K562 (cell line): Measurements from ENCODE around the gene TMTC2. TPM values are rescaled to one million over a fixed set of nuclear protein-coding genes. Genes with fewer than 3 reads are reported as not detected.

Experiments
- ATAC-seq: fragments of 200-7000 bp; cut with Tn5 transposase; 3 replicates; pipeline ENCODE4 v1.9.1; 2020; ENCODE audit warnings: moderate library complexity
- BruUV-seq: library from RNA; stranded (reverse); fragments of 400-500 nt; replicated peaks from 2 replicates; lab custom pipeline; 2021; lab: Mats Ljungman, UMichigan
- CTCF ChIA-PET: fragments of 300-600 bp; formaldehyde crosslinking; extraction: SDS; loops from one replicate; lab custom pipeline; 2021; ENCODE audit warnings: low intra/inter-chr PET ratio; lab: Yijun Ruan, JAX
- POLR2A ChIA-PET: fragments of 300-600, 350-650 bp; sonication (Branson Sonifier 250); formaldehyde crosslinking; extraction: SDS; loops from one replicate; lab custom pipeline; 2021; ENCODE audit warnings: antibody characterized with exemption, inconsistent platforms; lab: Yijun Ruan, JAX
- DNase-seq, 4 experiments: peaks; one replicate each; pipeline versions ENCODE4 v3.0.0 to v3.0.0-alpha.2; 2011 to 2018; ENCODE audit warnings: low spot score in 3 of 4, mixed read lengths in 3 of 4; ENCODE audit errors: extremely low read depth in 1 of 4
- FAIRE-seq: peaks from 2 replicates; lab custom pipeline; 2011; peaks lifted over from hg19 to GRCh38; lab: Jason Lieb, UNC
- H2AFZ ChIP-seq: 2 replicates; pipeline ENCODE4 v1.6.0; 2011; ENCODE audit warnings: low read depth, low read length, control low read depth, inconsistent platforms
- H3K27ac ChIP-seq: fragments of 200-600 bp; 3 replicates; pipeline ENCODE4 v1.8.0; 2011; ENCODE audit warnings: low read depth, mild to moderate bottlenecking, control low read depth, inconsistent platforms, low read length, moderate library complexity, mixed read lengths; ENCODE audit errors: extremely low read depth
- H3K27me3 ChIP-seq, 2 experiments: fragments of 300-600 bp in 1 of 2; 2 replicates in 1 of 2; 3 replicates in 1 of 2; pipeline versions ENCODE4 v1.6.0 to v1.8.0; 2011; ENCODE audit warnings: inconsistent platforms in 2 of 2, low read length in 2 of 2, mild to moderate bottlenecking in 1 of 2, mixed read lengths in 1 of 2, moderate library complexity in 1 of 2; ENCODE audit not compliant: control insufficient read depth in 2 of 2, insufficient read depth in 2 of 2
- H3K36me3 ChIP-seq: fragments of 300-600 bp; 3 replicates; pipeline ENCODE4 v1.8.0; 2011; ENCODE audit warnings: mild to moderate bottlenecking, low read length, inconsistent platforms; ENCODE audit not compliant: control insufficient read depth, insufficient read depth
- H3K4me1 ChIP-seq, 2 experiments: fragments of 200-600 bp in 1 of 2; replicated peaks in 1 of 2; 2 replicates in 1 of 2; 3 replicates in 1 of 2; pipeline versions ENCODE4 v1.5.1 to v1.8.0; 2011; ENCODE audit warnings: inconsistent platforms in 2 of 2, low read length in 2 of 2, mild to moderate bottlenecking in 1 of 2, mixed read lengths in 1 of 2, moderate library complexity in 1 of 2; ENCODE audit not compliant: control insufficient read depth in 2 of 2, insufficient read depth in 2 of 2
- H3K4me2 ChIP-seq: 2 replicates; pipeline ENCODE4 v1.6.1; 2011; ENCODE audit warnings: low read length, control low read depth, inconsistent platforms, mixed read lengths; ENCODE audit not compliant: insufficient read depth
- H3K4me3 ChIP-seq: fragments of 200-600 bp; sonication (generic), shearing (Covaris generic); 2 replicates; pipeline ENCODE4 v1.5.1; 2016; ENCODE audit warnings: control low read depth, inconsistent platforms
- H3K79me2 ChIP-seq: fragments of 200-600 bp; 3 replicates; pipeline ENCODE4 v1.8.0; 2011; ENCODE audit warnings: low read length, inconsistent platforms; ENCODE audit not compliant: control insufficient read depth, insufficient read depth
- H3K9ac ChIP-seq, 2 experiments: 2 replicates each; pipeline versions ENCODE4 v1.6.0 to v1.6.1; 2011; ENCODE audit warnings: low read depth in 2 of 2, low read length in 2 of 2, control low read depth in 1 of 2, inconsistent platforms in 1 of 2, mild to moderate bottlenecking in 1 of 2, mixed read lengths in 1 of 2; ENCODE audit not compliant: insufficient read depth in 1 of 2
- H3K9me1 ChIP-seq: one replicate; pipeline ENCODE4 v1.6.0; 2011; ENCODE audit warnings: inconsistent platforms, mild to moderate bottlenecking, low read length, moderate library complexity; ENCODE audit not compliant: control insufficient read depth, insufficient read depth
- H3K9me3 ChIP-seq: replicated peaks from 2 replicates; pipeline ENCODE4 v1.5.1; 2011; ENCODE audit warnings: low read depth, low read length, inconsistent platforms; ENCODE audit not compliant: control insufficient read depth, insufficient read depth
- H4K20me1 ChIP-seq: replicated peaks from 2 replicates; pipeline ENCODE4 v1.6.1; 2011; ENCODE audit warnings: low read length, inconsistent platforms, mixed read lengths; ENCODE audit not compliant: control insufficient read depth, insufficient read depth
- ARID2 ChIP-seq: fragments of 450-650 bp; IDR thresholded peaks from 2 replicates; pipeline ENCODE4 v1.6.1; 2017; ENCODE audit warnings: antibody characterized with exemption, mild to moderate bottlenecking
- CREB1 ChIP-seq, 2 experiments: sonication (generic) in 1 of 2; formaldehyde crosslinking in 1 of 2; IDR thresholded peaks; 2 replicates each; pipeline versions ENCODE4 v1.6.1 to v1.8.0; 2012 to 2022; ENCODE audit warnings: inconsistent platforms in 1 of 2, mild to moderate bottlenecking in 1 of 2, missing genetic modification reagents in 1 of 2, moderate library complexity in 1 of 2
- PURB ChIP-seq: sonication (generic); formaldehyde crosslinking; IDR thresholded peaks from 2 replicates; pipeline ENCODE4 v1.9.0; 2021; ENCODE audit warnings: low read depth, mild to moderate bottlenecking, missing genetic modification reagents
- RFX7 ChIP-seq: fragments of 250-450 bp; sonication (Bioruptor Pico); IDR thresholded peaks from 2 replicates; pipeline ENCODE4 v1.5.1; 2021; ENCODE audit warnings: mild to moderate bottlenecking
- RNF219 ChIP-seq: fragments of 250-450 bp; sonication (Bioruptor Pico); IDR thresholded peaks from 2 replicates; pipeline ENCODE4 v1.5.0; 2022; ENCODE audit warnings: mild to moderate bottlenecking
- SNIP1 ChIP-seq: fragments of 450-650 bp; IDR thresholded peaks from 2 replicates; pipeline ENCODE4 v1.7.1; 2017; ENCODE audit warnings: low read depth, mild to moderate bottlenecking
- SREBF1 ChIP-seq: fragments of 150-350 bp; IDR thresholded peaks from 2 replicates; pipeline ENCODE4 v1.6.1; 2014; ENCODE audit warnings: antibody characterized with exemption, low read depth, low read length, borderline replicate concordance
- WGBS: fragments of 100-300 bp; shearing (Covaris generic); methylation state at CpG from one replicate; pipeline ENCODE4 v1.1.6; 2016; ENCODE audit warnings: low coverage, mixed read lengths; ENCODE audit not compliant: insufficient coverage; ENCODE audit errors: missing lambda C conversion rate; 5-methylcytosine and 5-hydroxymethylcytosine counted together
- in situ Hi-C: fragments of 300-500 bp; cut with MboI; formaldehyde crosslinking; loops from 4 replicates; pipeline ENCODE4 v1.15.0; 2018; ENCODE audit warnings: inconsistent platforms, mixed read lengths
- intact Hi-C: fragments of 100-400 bp; cut with micrococcal nuclease; formaldehyde crosslinking; loops from 2 replicates; pipeline ENCODE4 v1.14.2; 2022
- polyA plus RNA-seq, 8 experiments: library from polyadenylated mRNA; depleted of rRNA in 4 of 8; stranded (reverse) in 5 of 8; unstranded in 3 of 8; fragments of >200 nt; fragmentation: Nextera tagmentation in 2 of 8; fragmentation: Illumina TruSeq in 1 of 8; extraction: Ambion mirVana in 2 of 8; extraction: Trizol in 1 of 8; gene quantifications; 2 replicates each; pipeline versions ENCODE4 v1.2.1 to v1.2.3, GENCODE V29; 2011 to 2014; ENCODE audit warnings: inconsistent platforms in 1 of 8, missing spikeins in 1 of 8
- total RNA-seq, 7 experiments: library from RNA; depleted of rRNA in 6 of 7; stranded (reverse); fragments of >200 nt in 6 of 7; fragmentation: Illumina TruSeq in 2 of 7; extraction: Trizol in 2 of 7; gene quantifications; 2 replicates each; pipeline versions ENCODE4 v1.2.1 to v1.2.3, GENCODE V29; 2011 to 2021; ENCODE audit warnings: low replicate concordance in 1 of 7

The TMTC2 gene
- total and polyA plus RNA-seq, 9 of the 15 experiments (the other 6 are each of a cell fraction or from before 2014, with no cell fraction given) = 0.29 to 1.1 (median 0.55) TPM

- H3K9me3 ChIP-seq = no peaks in the 10 kb centered on the region
- H3K27ac ChIP-seq = no peak overlapping the region
- no peaks in the 10 kb centered on the region for H3K27me3 ChIP-seq
- H3K4me3 ChIP-seq = no peak overlapping the region
- WGBS = 0% methylated on average over 5 of the region's 5 CpGs
- H3K79me2 ChIP-seq = no peaks in the 10 kb centered on the region
- ATAC-seq (no peak), FAIRE-seq (no peak), DNase-seq (no peak)
- intact Hi-C loops (no loop called here), in situ Hi-C loops (no loop called here)
- BruUV-seq = no TSS peak
- H3K4me1 ChIP-seq = no peaks in the 10 kb centered on the region
- no peaks in the 10 kb centered on the region for H3K9me1 ChIP-seq
- ChIA-PET CTCF (no interaction called here), POLR2A (no interaction called here)
- H3K36me3 ChIP-seq = no peaks in the 10 kb centered on the region
- no peak overlapping the region for H3K9ac ChIP-seq
- H4K20me1 ChIP-seq = no peaks in the 10 kb centered on the region
- TF ChIP-seq SREBF1 (no peak), CREB1 (IDR thresholded peaks at IDR 0.05) (no peak), CREB1 (CRISPR knock-in tag; IDR thresholded peaks at IDR 0.05) (no peak), RFX7 (CRISPR knock-in tag) (no peak), RNF219 (no peak), PURB (no peak), ARID2 (no peak), SNIP1 (no peak)
- H3K4me2 ChIP-seq = no peak overlapping the region
- no peak overlapping the region for H2AFZ ChIP-seq
Observed at GRCh38 chr12:82904219-82904790, 217.6 kb downstream of the TMTC2 start.
